Measurements from ENCODE around the gene HYDIN.
"Not testable (repeated sequence)": the region's sequence is repeated elsewhere in the genome, so short reads cannot be mapped to it uniquely, and the experiment has no call there.

DNA sequence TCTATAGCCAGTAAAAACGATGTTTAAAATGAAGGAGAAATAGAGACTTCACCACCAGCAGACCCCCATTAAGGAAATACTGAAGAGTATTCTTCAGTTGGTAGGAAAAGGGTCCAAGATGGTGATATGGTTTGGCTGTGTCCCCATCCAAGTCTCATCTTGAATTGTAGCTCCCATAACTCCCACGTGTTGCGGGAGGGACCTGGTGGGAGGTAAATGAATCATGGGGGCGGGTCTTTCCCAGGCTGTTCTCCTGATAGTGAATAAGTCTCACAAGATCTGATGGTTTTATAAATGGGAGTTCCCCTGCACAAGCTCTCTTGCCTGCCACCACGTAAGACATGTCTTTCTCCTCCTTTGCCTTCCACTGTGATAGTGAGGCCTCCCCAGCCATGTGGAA is 352.6 kb downstream of the HYDIN start:
- TF ChIP-seq, protein P1, sequence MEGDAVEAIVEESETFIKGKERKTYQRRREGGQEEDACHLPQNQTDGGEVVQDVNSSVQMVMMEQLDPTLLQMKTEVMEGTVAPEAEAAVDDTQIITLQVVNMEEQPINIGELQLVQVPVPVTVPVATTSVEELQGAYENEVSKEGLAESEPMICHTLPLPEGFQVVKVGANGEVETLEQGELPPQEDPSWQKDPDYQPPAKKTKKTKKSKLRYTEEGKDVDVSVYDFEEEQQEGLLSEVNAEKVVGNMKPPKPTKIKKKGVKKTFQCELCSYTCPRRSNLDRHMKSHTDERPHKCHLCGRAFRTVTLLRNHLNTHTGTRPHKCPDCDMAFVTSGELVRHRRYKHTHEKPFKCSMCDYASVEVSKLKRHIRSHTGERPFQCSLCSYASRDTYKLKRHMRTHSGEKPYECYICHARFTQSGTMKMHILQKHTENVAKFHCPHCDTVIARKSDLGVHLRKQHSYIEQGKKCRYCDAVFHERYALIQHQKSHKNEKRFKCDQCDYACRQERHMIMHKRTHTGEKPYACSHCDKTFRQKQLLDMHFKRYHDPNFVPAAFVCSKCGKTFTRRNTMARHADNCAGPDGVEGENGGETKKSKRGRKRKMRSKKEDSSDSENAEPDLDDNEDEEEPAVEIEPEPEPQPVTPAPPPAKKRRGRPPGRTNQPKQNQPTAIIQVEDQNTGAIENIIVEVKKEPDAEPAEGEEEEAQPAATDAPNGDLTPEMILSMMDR (IDR thresholded peaks at IDR 0.05): not testable (repeated sequence)
- TF ChIP-seq POLR2A (IDR thresholded peaks at IDR 0.05): not testable (repeated sequence)
